ENCODE data around the gene ZNF214.

The ZNF214 gene

GRCh38 chr11:7020183-7020917 is at the start of gene ZNF214, which contains the start of gene NLRP14:
ZNF214 (minus strand) TSS chr11:7020346; CDS start chr11:7002835, 17,511 bp downstream.
NLRP14 (plus strand) TSS chr11:7020479; CDS start chr11:7038587, 18,108 bp downstream.
- DNase-seq, result no peak

GRCh38 chr11:7062534-7062933 is 42.4 kb upstream of the ZNF214 start:
- DNase-seq, result no peak

GRCh38 chr11:7060868-7061267 is 40.7 kb upstream of the ZNF214 start:
- no peak for DNase-seq

GRCh38 chr11:7057641-7058040 is 37.5 kb upstream of the ZNF214 start:
- no peak for DNase-seq

DNA sequence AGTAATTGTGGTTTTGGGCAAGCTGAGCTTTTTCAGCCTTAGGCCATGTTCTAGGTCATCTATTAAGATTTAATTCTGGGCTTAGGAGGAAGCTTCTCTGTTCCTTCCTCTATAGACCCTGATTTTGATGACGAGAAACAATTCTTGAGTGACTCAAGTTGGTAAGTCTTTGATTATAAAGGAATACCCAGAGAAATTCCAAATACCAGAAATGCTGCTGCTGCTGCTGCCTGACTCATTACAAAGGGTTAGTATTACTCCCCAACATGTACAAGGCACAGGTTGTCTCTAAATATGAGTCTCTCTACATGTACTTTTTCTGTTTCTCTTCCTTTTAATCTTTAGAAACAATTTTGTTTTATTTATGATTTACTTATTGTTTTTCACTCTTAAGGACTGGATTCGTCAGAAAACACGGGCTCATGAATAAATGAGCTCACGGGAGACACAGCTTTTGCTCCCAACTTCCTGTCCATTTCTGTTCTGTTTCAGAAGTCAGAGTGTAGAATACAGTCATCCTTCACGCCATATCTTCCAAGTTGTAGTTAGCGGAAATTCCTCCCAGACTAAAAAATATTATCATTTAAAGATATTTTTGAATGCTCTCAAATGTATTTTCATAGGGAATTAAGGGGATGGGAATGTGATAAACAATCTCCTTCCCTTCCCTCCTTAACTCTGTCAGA is 36.8 kb upstream of the ZNF214 start:
- no peak for DNase-seq

GRCh38 chr11:7050191-7050590 is 30.0 kb upstream of the ZNF214 start:
- no peak for DNase-seq

DNA sequence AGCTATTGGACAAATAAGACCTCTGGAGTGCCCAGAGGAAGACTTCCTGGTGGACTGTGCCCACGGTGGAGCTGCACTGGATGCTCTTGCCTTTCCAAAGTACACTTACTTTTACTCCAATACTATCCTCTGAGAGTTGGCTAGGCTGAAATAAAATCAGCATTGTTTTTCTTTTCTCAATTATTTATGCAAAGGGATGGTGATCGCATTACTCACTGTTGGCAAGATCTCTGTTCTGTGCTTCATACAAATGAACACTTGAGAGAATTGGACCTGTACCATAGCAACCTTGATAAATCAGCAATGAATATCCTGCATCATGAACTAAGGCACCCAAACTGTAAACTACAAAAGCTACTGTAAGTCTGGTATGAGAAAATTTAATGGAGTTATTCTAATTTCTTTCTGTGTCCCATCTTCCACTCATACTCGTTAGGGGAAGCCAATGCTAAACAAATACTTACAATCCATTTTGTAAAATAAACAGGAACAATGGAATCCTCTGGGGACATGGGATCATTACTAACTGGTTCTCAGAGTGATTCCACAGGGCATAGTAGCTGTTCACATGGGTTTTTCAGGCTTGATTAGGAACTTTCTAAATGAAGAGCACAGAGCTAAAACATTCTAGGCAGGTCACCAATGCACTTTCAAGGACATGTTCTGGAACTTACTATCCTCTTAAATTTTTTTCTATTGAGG is 26.5 kb upstream of the ZNF214 start:
- no peak for DNase-seq

- DNase-seq, result no peak
Measured at GRCh38 chr11:7034019-7034418, 13.9 kb upstream of the ZNF214 start.

GRCh38 chr11:7032692-7033091 is 12.5 kb upstream of the ZNF214 start:
- DNase-seq, result no peak

GRCh38 chr11:7031471-7031871 is 11.3 kb upstream of the ZNF214 start:
- no peak for DNase-seq

- no peak for DNase-seq
Measured at GRCh38 chr11:7030836-7031235, 10.7 kb upstream of the ZNF214 start.

GRCh38 chr11:7028141-7028540 is 8.0 kb upstream of the ZNF214 start:
- no peak for DNase-seq

GRCh38 chr11:7021318-7021717 is 1.2 kb upstream of the ZNF214 start:
- no peak for DNase-seq

- no peak for DNase-seq
Measured at GRCh38 chr11:7019500-7020182, 505 bp downstream of the ZNF214 start.

DNA sequence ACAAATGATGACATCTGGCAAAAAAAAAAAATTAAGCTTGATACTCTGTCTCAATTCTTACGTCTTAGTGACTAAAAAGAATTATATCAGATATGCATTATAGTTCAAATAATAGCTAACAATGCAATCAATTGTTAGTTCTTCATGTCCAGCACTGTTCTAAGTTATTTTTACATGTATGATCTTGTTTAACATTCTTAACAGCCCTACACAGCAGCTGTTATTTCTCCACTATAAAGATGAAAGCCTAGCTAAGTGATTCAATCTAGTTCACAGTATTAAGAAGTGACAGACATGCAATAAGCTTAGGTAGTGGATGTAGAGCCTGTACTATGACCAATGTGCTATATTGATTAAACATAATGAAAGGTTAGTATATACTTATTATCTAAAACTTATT is 4.1 kb downstream of the ZNF214 start:
- DNase-seq, result no peak

DNA sequence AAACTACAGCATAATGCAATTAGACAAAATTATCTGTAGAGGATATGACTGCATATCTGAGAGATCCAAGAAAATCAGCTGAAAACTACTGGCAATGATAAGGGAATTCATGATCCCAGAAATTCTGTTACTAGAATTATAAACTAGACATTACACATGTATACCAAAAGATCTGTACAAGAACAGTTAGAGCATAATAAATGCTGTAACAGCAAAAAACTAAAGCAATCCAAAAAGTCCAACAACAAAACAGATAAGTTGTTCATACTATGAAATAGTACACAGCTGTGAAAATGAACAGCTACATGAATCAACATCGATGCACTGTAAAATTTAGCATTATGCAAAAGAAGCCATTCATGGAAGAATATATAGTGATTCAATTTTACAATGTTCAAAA is 6.0 kb downstream of the ZNF214 start:
- DNase-seq, result no peak

DNA sequence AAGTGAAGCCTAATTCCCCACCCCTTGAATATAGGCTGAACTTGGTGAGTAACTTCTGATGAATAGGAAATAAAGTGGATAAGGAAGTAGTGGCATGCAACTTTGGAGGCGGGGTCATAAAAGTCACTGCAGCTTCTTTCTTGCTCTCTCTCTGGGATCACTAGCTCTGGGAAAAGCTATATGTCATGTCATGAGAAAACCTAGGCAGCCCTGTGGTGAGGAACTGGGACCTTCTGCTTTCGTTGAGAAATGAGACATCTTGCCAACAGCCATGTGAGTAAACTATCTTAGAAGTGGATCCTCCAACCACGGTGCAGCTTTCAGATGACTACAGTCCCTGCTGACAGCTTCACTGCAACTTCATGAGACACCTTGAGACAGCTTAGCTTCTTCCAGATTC is 15.7 kb downstream of the ZNF214 start:
- DNase-seq, result no peak

- no peak for DNase-seq
Measured at GRCh38 chr11:6995703-6996102, 24.4 kb downstream of the ZNF214 start.

GRCh38 chr11:6992457-6993417 is 27.4 kb downstream of the ZNF214 start:
- DNase-seq, result no peak

GRCh38 chr11:6992026-6992425 is 28.1 kb downstream of the ZNF214 start:
- no peak for DNase-seq

GRCh38 chr11:6991227-6991626 is 28.9 kb downstream of the ZNF214 start:
- no peak for DNase-seq

- no peak for DNase-seq
Measured at GRCh38 chr11:6988506-6988905, 31.6 kb downstream of the ZNF214 start.
